Colonic mucosa (tissue), 4 donors: Measurements from ENCODE around the gene FTCD. TPM values are rescaled to one million over a fixed set of nuclear protein-coding genes. Genes with fewer than 3 reads are reported as not detected.

Experiments used
- DNase-seq: peaks from one replicate; pipeline ENCODE4 v3.0.0-alpha.2; 2020
- H3K27ac ChIP-seq: fragments of 200-600 bp; one replicate; pipeline ENCODE4 v1.8.0; 2021
- H3K27me3 ChIP-seq: fragments of 200-600 bp; one replicate; pipeline ENCODE4 v1.8.0; 2021
- H3K36me3 ChIP-seq: fragments of 200-600 bp; one replicate; pipeline ENCODE4 v1.8.0; 2021
- H3K4me1 ChIP-seq: fragments of 200-600 bp; one replicate; pipeline ENCODE4 v1.8.0; 2021; ENCODE audit warnings: mild to moderate bottlenecking
- H3K4me3 ChIP-seq: fragments of 200-600 bp; one replicate; pipeline ENCODE4 v1.8.0; 2021
- H3K9ac ChIP-seq, 2 donors: one replicate each; pipeline ENCODE4 v1.7.0; 2013; ENCODE audit warnings: control low read depth in 2 of 2, low read depth in 2 of 2, low read length in 2 of 2
- H3K9me3 ChIP-seq: fragments of 200-600 bp; one replicate; pipeline ENCODE4 v1.8.0; 2021
- intact Hi-C: fragments of 100-400 bp; cut with DNase I; formaldehyde crosslinking; loops from one replicate; pipeline ENCODE4 v1.14.1; 2022
- total RNA-seq, 2 donors: library from RNA; stranded (reverse); fragmentation: NEBNext Ultra II Directional in 1 of 2; extraction: Animal tissue kit (Norgen Biotek cat#: 25700) in 1 of 2; gene quantifications; one replicate each; pipeline ENCODE4 v1.2.1, GENCODE V29; 2021
- TF ChIP-seq, protein P1 (sequence below): fragments of 200-600 bp; IDR thresholded peaks from one replicate; pipeline ENCODE4 v1.8.0; 2022; ENCODE audit warnings: antibody characterized with exemption, mild to moderate bottlenecking
- donor health status: healthy.
- donor health status: DM: no; HTN: no; CAD: no.
- donor health status: DM: no; HTN: no; CAD: no.

Gene FTCD
- total RNA-seq, 2 donors from 2014 or later: 0.45 to 4.2 TPM

DNA sequence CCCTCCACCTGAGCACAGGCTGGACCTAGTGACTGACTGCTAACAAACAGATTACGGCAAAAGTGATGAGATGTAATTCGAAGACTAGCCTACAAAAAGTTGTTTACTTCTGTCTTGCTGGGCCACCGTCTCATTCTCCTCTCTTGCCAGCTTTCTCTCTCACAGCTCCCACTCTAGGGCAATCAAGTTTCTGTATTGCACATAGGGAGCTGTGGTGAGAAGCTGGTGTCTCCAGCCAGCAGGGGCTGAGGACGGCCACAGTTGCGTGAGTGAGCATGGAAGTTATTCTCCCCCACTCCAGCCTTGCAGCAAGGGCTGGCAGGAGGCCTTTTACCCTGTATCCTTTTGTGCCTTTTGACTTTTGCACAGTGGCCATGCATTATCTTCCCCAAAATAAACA, 66.1 kb downstream of the FTCD start:
- Histone ChIP-seq H3K9me3 (no peaks in the 10 kb centered on the region), H3K9ac (no peak overlapping the region), H3K4me3 (no peak overlapping the region), H3K27me3 (no peaks in the 10 kb centered on the region), H3K27ac (no peak overlapping the region), H3K36me3 (no peaks in the 10 kb centered on the region), H3K4me1 (no peaks in the 10 kb centered on the region)
- TF ChIP-seq, protein P1, sequence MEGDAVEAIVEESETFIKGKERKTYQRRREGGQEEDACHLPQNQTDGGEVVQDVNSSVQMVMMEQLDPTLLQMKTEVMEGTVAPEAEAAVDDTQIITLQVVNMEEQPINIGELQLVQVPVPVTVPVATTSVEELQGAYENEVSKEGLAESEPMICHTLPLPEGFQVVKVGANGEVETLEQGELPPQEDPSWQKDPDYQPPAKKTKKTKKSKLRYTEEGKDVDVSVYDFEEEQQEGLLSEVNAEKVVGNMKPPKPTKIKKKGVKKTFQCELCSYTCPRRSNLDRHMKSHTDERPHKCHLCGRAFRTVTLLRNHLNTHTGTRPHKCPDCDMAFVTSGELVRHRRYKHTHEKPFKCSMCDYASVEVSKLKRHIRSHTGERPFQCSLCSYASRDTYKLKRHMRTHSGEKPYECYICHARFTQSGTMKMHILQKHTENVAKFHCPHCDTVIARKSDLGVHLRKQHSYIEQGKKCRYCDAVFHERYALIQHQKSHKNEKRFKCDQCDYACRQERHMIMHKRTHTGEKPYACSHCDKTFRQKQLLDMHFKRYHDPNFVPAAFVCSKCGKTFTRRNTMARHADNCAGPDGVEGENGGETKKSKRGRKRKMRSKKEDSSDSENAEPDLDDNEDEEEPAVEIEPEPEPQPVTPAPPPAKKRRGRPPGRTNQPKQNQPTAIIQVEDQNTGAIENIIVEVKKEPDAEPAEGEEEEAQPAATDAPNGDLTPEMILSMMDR: no peak
- DNase-seq: no peak
- intact Hi-C loops: no loop called here

DNA sequence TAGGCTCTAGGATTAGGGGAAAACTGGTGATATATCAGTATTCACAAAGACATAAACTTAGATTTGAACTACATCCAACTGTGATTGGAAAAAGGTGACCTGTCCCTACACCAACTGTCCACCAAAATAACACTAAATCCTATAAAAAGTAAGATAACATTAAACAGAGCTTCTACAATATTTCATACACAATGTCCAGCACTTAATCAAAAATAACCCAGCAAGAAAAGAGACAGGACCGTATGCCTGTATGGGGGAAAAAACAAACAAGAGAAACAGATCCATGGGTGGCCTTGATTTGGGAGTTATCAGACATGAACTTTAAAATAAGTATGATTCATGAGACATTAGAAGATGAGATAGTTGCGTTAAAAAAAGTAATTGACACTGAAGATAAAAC, 67.2 kb downstream of the FTCD start:
- intact Hi-C loops: no loop called here
- H3K4me3 ChIP-seq: no peak overlapping the region

DNA sequence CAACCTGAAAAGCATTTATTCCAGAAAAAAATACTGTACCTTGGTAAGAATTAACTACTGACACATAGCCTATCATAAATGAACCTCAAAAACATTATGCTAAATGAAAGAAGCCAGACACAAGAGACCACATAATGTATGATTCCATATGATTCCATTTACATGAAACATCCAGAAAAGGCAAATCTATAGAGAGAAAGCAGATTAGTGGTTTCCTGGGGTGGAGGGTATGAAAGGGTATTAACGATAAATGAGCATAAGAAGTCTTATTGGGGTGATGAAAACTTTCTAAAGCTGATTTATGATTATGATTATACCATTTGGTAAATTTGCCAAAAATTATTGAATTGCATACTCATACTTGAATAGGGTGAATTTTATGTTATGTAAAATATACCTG, 67.7 kb downstream of the FTCD start:
- H3K4me3 ChIP-seq: no peak overlapping the region
- no peaks in the 10 kb centered on the region for H3K4me1 ChIP-seq
- TF ChIP-seq, protein P1: no peak
- DNase-seq: no peak
- no peak overlapping the region for H3K9ac ChIP-seq
- H3K9me3 ChIP-seq: no peaks in the 10 kb centered on the region
- no peaks in the 10 kb centered on the region for H3K27me3 ChIP-seq
- H3K27ac ChIP-seq: no peak overlapping the region
- H3K36me3 ChIP-seq: no peaks in the 10 kb centered on the region
- intact Hi-C loops: no loop called here

More for the DNA sequence above, 67.2 kb downstream of the FTCD start:
- no peak overlapping the region for H3K9ac ChIP-seq
- no peaks in the 10 kb centered on the region for H3K27me3 ChIP-seq
- no peak for DNase-seq
- H3K27ac ChIP-seq: no peak overlapping the region
- no peaks in the 10 kb centered on the region for H3K36me3 ChIP-seq
- H3K9me3 ChIP-seq: no peaks in the 10 kb centered on the region
- no peaks in the 10 kb centered on the region for H3K4me1 ChIP-seq
- TF ChIP-seq, protein P1: no peak

Other genes with a start within 250 kb of the FTCD start
- gene COL6A1, start 173.8 kb downstream of the FTCD start, total RNA-seq: 100 to 1,000 TPM in 1 of 2 donors, 10 to 100 TPM in 1; 39.8 to 131 TPM
- 100 to 1,000 TPM in 1 of 2 donors, 10 to 100 TPM in 1; 55.7 to 190 TPM for gene COL6A2, start 57.5 kb downstream of the FTCD start, total RNA-seq
- gene SPATC1L, start 28.9 kb upstream of the FTCD start, total RNA-seq: 1 to 10 TPM; 6.2 to 6.9 TPM
- gene LSS, start 73.2 kb upstream of the FTCD start, total RNA-seq: 100 to 1,000 TPM in 1 of 2 donors, 10 to 100 TPM in 1; 78.2 to 142 TPM
- gene MCM3AP, start 130.0 kb upstream of the FTCD start, total RNA-seq: 100 to 1,000 TPM in 1 of 2 donors, 10 to 100 TPM in 1; 68.4 to 112 TPM
- gene YBEY, start 130.8 kb upstream of the FTCD start, total RNA-seq: 10 to 100 TPM in 1 of 2 donors, 1 to 10 TPM in 1; 8.0 to 12.4 TPM
- 10 to 100 TPM in 1 of 2 donors, 1 to 10 TPM in 1; 5.5 to 25.7 TPM for gene C21orf58, start 168.3 kb upstream of the FTCD start, total RNA-seq
- gene PCNT, start 168.6 kb upstream of the FTCD start, total RNA-seq: 10 to 100 TPM; 15.1 to 32.5 TPM